SK-N-SH (cell line): Measurements from ENCODE around the gene DAB2IP.

Experiments used
- CTCF ChIP-seq: fragments of 200-600 bp; sonication (generic); IDR thresholded peaks from 2 replicates; pipeline ENCODE4 v1.6.1; 2017; ENCODE audit warnings: antibody characterized with exemption, mild to moderate bottlenecking, moderate library complexity
- EP300 ChIP-seq, 2 experiments: IDR thresholded peaks; 2 replicates each; pipeline versions ENCODE4 v1.4.0 to v1.6.1; 2012; ENCODE audit warnings: borderline replicate concordance in 1 of 2, low read depth in 1 of 2, low read length in 1 of 2
- EZH2phosphoT487 ChIP-seq: fragments of 200-600 bp; sonication (generic); IDR thresholded peaks from 2 replicates; pipeline ENCODE4 v1.6.1; 2017; ENCODE audit warnings: low read depth, mixed run types, mild to moderate bottlenecking, antibody characterized with exemption, moderate library complexity, borderline replicate concordance
- FOXJ3 ChIP-seq: sonication (generic); formaldehyde crosslinking; IDR thresholded peaks from 2 replicates; pipeline ENCODE4 v1.5.1; 2020; ENCODE audit warnings: mild to moderate bottlenecking, missing genetic modification reagents
- GATA2 ChIP-seq: sonication (generic); formaldehyde crosslinking; IDR thresholded peaks from 2 replicates; pipeline ENCODE4 v1.5.0; 2020; ENCODE audit warnings: mild to moderate bottlenecking, missing genetic modification reagents
- JUND ChIP-seq: IDR thresholded peaks from 2 replicates; pipeline ENCODE4 v1.4.0; 2012
- POLR2AphosphoS5 ChIP-seq: IDR thresholded peaks from 2 replicates; pipeline ENCODE4 v1.6.1; 2012; ENCODE audit warnings: low read depth, low read length
- RAD21 ChIP-seq: IDR thresholded peaks from 2 replicates; pipeline ENCODE4 v1.6.1; 2012; ENCODE audit warnings: mild to moderate bottlenecking, low read length
- RCOR1 ChIP-seq: fragments of 150-350 bp; IDR thresholded peaks from 2 replicates; pipeline ENCODE4 v1.6.1; 2017; ENCODE audit warnings: antibody characterized with exemption, low read length
- RXRA ChIP-seq: IDR thresholded peaks from 2 replicates; pipeline ENCODE4 v1.4.0; 2012; ENCODE audit warnings: low read depth, mild to moderate bottlenecking, borderline replicate concordance
- SMC3 ChIP-seq: IDR thresholded peaks from 2 replicates; pipeline ENCODE4 v1.6.1; 2012; ENCODE audit warnings: low read depth, low read length, improper control_type of control experiment
- TAF1 ChIP-seq: IDR thresholded peaks from 2 replicates; pipeline ENCODE4 v1.6.1; 2012; ENCODE audit warnings: low read depth, mild to moderate bottlenecking, low read length, moderate library complexity, borderline replicate concordance
- TEAD4 ChIP-seq: IDR thresholded peaks from 2 replicates; pipeline ENCODE4 v1.4.0; 2012; ENCODE audit warnings: mild to moderate bottlenecking, borderline replicate concordance; ENCODE audit not compliant: insufficient read depth

DNA sequence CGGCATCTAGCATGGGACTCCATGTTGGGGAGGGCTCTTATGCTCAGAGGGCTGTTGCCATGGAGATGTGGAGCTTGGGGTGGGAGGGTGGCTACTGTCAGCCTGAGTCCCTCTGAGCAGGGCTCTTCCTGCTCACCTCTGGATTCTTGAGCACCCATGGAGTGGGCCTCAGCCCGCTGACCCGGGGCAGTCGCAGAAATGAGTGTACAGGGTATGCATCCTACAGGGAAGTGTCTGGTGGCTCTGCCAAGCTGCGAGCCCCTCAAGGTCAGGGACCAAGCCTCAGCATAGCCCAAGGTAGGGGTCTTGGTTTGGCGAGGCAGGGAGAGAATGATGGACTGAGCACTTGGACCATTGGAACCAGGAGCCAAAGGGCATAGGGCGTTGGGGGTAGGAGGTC is 104.1 kb downstream of the DAB2IP start:
- no peak for TF ChIP-seq POLR2AphosphoS5
- TF ChIP-seq CTCF = no peak
- no peak for TF ChIP-seq EP300 (IDR thresholded peaks at IDR 0.05; ENCODE audit: borderline replicate concordance in 1 of 2, low read depth in 1 of 2, low read length in 1 of 2)
- TF ChIP-seq FOXJ3 (CRISPR knock-in tag) = no peak
- no peak for TF ChIP-seq SMC3
- no peak for TF ChIP-seq TEAD4
- no peak for TF ChIP-seq EZH2phosphoT487
- TF ChIP-seq RAD21 = no peak
- TF ChIP-seq RCOR1 = no peak
- TF ChIP-seq JUND = no peak
- no peak for TF ChIP-seq TAF1
- TF ChIP-seq GATA2 = no peak
- TF ChIP-seq RXRA = no peak
